Mesothelial cell of epicardium (in vitro differentiated cells): ENCODE measurements around the gene RALGPS1. TPM values are rescaled to one million over a fixed set of nuclear protein-coding genes. Genes with fewer than 3 reads are reported as not detected.

Source experiments
- DNase-seq, 2 experiments: peaks; one replicate each; pipeline ENCODE4 v3.0.0; 2021; ENCODE audit warnings: low spot score in 2 of 2; ENCODE audit not compliant: unreplicated experiment in 2 of 2
- H3K27ac Mint-ChIP-seq: 2 replicates; pipeline ENCODE4 v1.8.0; 2021; ENCODE audit warnings: mixed read lengths
- H3K27me3 Mint-ChIP-seq: 2 replicates; pipeline ENCODE4 v1.8.0; 2021; ENCODE audit warnings: low read depth, mixed read lengths
- H3K36me3 Mint-ChIP-seq: 2 replicates; pipeline ENCODE4 v1.8.0; 2021; ENCODE audit warnings: mixed read lengths
- H3K4me1 Mint-ChIP-seq: 2 replicates; pipeline ENCODE4 v1.8.0; 2021; ENCODE audit warnings: mixed read lengths
- H3K4me3 Mint-ChIP-seq: 2 replicates; pipeline ENCODE4 v1.8.0; 2021; ENCODE audit warnings: mild to moderate bottlenecking, moderate library complexity, mixed read lengths
- H3K9me3 Mint-ChIP-seq: 2 replicates; pipeline ENCODE4 v1.8.0; 2021; ENCODE audit warnings: mixed read lengths
- CTCF ChIP-seq: fragments of 200-600 bp; sonication (generic); IDR thresholded peaks from one replicate; pipeline ENCODE4 v1.5.0; 2021; ENCODE audit warnings: antibody characterized with exemption; ENCODE audit not compliant: unreplicated experiment
- total RNA-seq: library from RNA; stranded (reverse); gene quantifications from 3 replicates; pipeline ENCODE4 v1.2.1, GENCODE V29; 2021

Gene RALGPS1
- total RNA-seq, 1 donor from 2014 or later: 25.6 TPM

GRCh38 chr9:127223266-127223665 is 308.7 kb downstream of the RALGPS1 start:
- Mint-ChIP-seq H3K4me3 (peak overlapping the region; percentile 18), H3K4me1 (peaks cover 10% of the 10 kb centered on the region), H3K9me3 (no peaks in the 10 kb centered on the region), H3K27ac (peak overlapping the region; percentile 14), H3K36me3 (peaks cover 1% of the 10 kb centered on the region), H3K27me3 (peaks cover 5% of the 10 kb centered on the region)
- no peak for DNase-seq
- no peak for TF ChIP-seq CTCF

GRCh38 chr9:127223810-127224177 is 309.2 kb downstream of the RALGPS1 start:
- Mint-ChIP-seq H3K9me3 (no peaks in the 10 kb centered on the region), H3K4me1 (peaks cover 10% of the 10 kb centered on the region), H3K4me3 (peak overlapping the region; percentile 81), H3K27me3 (peaks cover 5% of the 10 kb centered on the region), H3K27ac (peak overlapping the region; percentile 61), H3K36me3 (peaks cover 1% of the 10 kb centered on the region)
- no peak for TF ChIP-seq CTCF
- DNase-seq: no peak

DNA sequence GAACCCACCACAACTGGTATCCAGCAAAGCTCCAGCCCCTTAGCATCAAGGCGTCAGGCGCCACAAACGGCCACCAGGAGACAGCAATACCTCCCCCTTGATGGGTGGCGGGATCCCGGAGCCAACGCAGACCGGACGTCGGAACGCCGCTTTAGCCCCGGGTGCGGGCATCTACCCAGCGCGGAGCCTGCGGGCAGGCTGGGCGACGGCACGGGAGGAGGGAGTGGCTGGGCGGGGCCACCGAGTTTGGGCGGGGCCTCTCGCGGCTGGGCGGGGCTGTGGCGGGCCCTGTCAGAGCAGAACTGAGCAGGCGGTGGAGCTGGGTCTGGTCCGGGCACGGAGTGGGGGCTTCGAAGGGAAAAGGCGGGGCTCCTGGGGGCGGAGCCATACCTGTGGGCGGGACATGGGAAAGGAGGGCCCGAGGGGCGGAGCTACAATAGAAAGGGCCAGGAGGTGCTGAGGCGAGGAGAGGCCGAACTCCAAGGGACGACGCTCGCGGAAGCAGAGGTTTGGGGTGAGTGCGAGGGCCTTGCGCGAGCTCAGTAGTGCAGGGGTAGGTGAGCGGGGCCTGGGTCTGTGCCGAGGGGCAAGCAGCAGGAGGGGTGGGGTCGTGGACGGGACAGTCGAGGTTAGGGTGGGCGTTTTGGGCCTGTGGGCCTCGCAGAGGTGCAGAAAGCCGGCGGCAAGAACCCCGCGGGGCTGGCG is 309.7 kb downstream of the RALGPS1 start:
- Mint-ChIP-seq H3K9me3 (no peaks in the 10 kb centered on the region), H3K36me3 (peaks cover 1% of the 10 kb centered on the region), H3K4me3 (peak overlapping the region; percentile 81), H3K4me1 (peaks cover 10% of the 10 kb centered on the region), H3K27ac (peak overlapping the region; percentile 97), H3K27me3 (peaks cover 5% of the 10 kb centered on the region)
- TF ChIP-seq CTCF: peak; percentile 42
- peak; percentile 92 to 97 for DNase-seq

- DNase-seq: peak; percentile 99 to 100
- H3K27me3 Mint-ChIP-seq: peaks cover 5% of the 10 kb centered on the region
- peaks cover 10% of the 10 kb centered on the region for H3K4me1 Mint-ChIP-seq
- peak overlapping the region; percentile 81 for H3K4me3 Mint-ChIP-seq
- no peaks in the 10 kb centered on the region for H3K9me3 Mint-ChIP-seq
- H3K27ac Mint-ChIP-seq: no peak overlapping the region
- peaks cover 1% of the 10 kb centered on the region for H3K36me3 Mint-ChIP-seq
- TF ChIP-seq CTCF: no peak
Observed at GRCh38 chr9:127224883-127225739, 310.5 kb downstream of the RALGPS1 start.

DNA sequence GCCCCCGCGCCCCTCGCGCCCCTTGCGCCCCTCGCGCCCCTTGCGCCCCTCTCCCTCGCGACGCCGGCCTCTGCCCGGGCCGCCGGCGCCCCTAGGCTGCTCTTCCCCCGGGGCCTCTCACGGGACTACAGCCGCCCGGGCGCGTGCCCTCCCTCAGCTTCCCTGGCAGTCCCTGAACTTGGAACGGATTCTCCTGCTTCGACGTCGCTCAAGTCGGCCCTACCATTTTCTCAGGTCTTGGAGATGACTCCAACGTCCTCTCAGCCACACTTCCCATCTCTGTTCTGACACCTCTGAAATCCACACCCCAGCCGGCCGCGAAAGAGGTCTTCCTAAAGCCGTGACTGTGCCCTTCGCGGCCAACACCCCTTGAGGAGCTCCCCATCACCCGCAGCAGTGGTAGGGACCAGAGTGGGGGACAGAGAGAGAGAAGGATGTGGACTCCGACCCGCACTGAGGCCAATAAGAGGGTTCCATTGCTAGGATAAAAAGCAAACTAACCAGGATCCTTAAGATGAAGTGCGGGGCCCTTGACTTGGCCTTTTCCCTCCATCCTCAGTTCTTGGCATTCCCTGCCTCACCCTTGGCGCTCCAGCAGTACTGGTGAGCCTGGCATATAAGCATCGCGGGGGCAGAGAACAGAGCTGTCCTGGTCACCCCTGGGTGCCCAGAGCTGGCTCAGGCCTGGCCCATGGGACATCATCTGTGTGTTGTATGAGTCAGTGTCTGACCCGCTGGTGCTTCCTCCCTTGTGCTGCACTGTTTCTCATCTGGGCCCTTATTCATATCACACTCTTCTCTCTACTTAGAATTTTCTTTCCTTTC is 311.4 kb downstream of the RALGPS1 start:
- Mint-ChIP-seq H3K4me3 (peak overlapping the region; percentile 71), H3K27me3 (peaks cover 5% of the 10 kb centered on the region), H3K27ac (peak overlapping the region; percentile 73), H3K36me3 (peaks cover 3% of the 10 kb centered on the region), H3K4me1 (peaks cover 10% of the 10 kb centered on the region), H3K9me3 (no peaks in the 10 kb centered on the region)
- no peak for TF ChIP-seq CTCF
- DNase-seq: no peak
